HepG2 (cell line): ENCODE measurements around the gene BMP6. TPM values are rescaled to one million over a fixed set of nuclear protein-coding genes. Genes with fewer than 3 reads are reported as not detected.

Source experiments
- ATAC-seq: fragments of 200-7000 bp; cut with Tn5 transposase; 3 replicates; pipeline ENCODE4 v1.9.1; 2020; ENCODE audit warnings: mild to moderate bottlenecking, moderate library complexity
- BruUV-seq: library from RNA; stranded (reverse); fragments of 400-500 nt; replicated peaks from 2 replicates; lab custom pipeline; 2021; lab: Mats Ljungman, UMichigan
- CTCF ChIA-PET: fragments of 300-600 bp; formaldehyde crosslinking; extraction: SDS; loops from one replicate; lab custom pipeline; 2021; ENCODE audit warnings: low total read pairs, inconsistent platforms, low intra/inter-chr PET ratio; lab: Yijun Ruan, JAX
- POLR2A ChIA-PET: fragments of 350-600 bp; sonication (Branson Sonifier 250); formaldehyde crosslinking; loops from one replicate; lab custom pipeline; 2020; ENCODE audit warnings: antibody characterized with exemption, inconsistent platforms; lab: Yijun Ruan, JAX
- DNase-seq: peaks from one replicate; pipeline ENCODE4 v3.0.0-alpha.2; 2015; ENCODE audit warnings: low spot score
- FAIRE-seq: peaks from 3 replicates; lab custom pipeline; 2011; peaks lifted over from hg19 to GRCh38; lab: Jason Lieb, UNC
- H2AFZ ChIP-seq: one replicate; pipeline ENCODE4 v1.6.1; 2011; ENCODE audit warnings: low read length, inconsistent platforms
- H3K27ac ChIP-seq: fragments of 300-600 bp; 3 replicates; pipeline ENCODE4 v1.8.0; 2011; ENCODE audit warnings: mixed run types, mild to moderate bottlenecking, mixed read lengths, low read length, inconsistent platforms; ENCODE audit not compliant: insufficient read depth; ENCODE audit errors: extremely low read length
- H3K27me3 ChIP-seq, 2 experiments: fragments of 200-600 bp in 1 of 2; 2 replicates in 1 of 2; 3 replicates in 1 of 2; pipeline versions ENCODE4 v1.6.0 to v1.8.0; 2011; ENCODE audit warnings: low read length in 2 of 2, mild to moderate bottlenecking in 2 of 2, moderate library complexity in 2 of 2, inconsistent platforms in 1 of 2; ENCODE audit not compliant: insufficient read depth in 2 of 2, control insufficient read depth in 1 of 2
- H3K36me3 ChIP-seq, 2 experiments: fragments of 200-600 bp in 1 of 2; replicated peaks in 1 of 2; 2 replicates in 1 of 2; 3 replicates in 1 of 2; pipeline versions ENCODE4 v1.5.1 to v1.8.0; 2011; ENCODE audit warnings: low read length in 2 of 2, inconsistent platforms in 1 of 2; ENCODE audit not compliant: insufficient read depth in 2 of 2, control insufficient read depth in 1 of 2
- H3K4me1 ChIP-seq: 2 replicates; pipeline ENCODE4 v1.5.1; 2012; ENCODE audit warnings: low read length, inconsistent platforms; ENCODE audit not compliant: insufficient read depth
- H3K4me2 ChIP-seq: 2 replicates; pipeline ENCODE4 v1.6.0; 2011; ENCODE audit warnings: low read depth, low read length, inconsistent platforms
- H3K4me3 ChIP-seq, 3 experiments: fragments of 200-600 bp in 1 of 3; sonication (generic), shearing (Covaris generic) in 1 of 3; replicated peaks in 1 of 3; 2 replicates each; pipeline ENCODE4 v1.5.1; 2011 to 2016; ENCODE audit warnings: low read length in 3 of 3, inconsistent platforms in 2 of 3, low read depth in 2 of 3, mild to moderate bottlenecking in 2 of 3, control low read depth in 1 of 3, mixed read lengths in 1 of 3; ENCODE audit not compliant: insufficient read depth in 1 of 3
- H3K79me2 ChIP-seq: one replicate; pipeline ENCODE4 v1.6.1; 2011; ENCODE audit warnings: low read length, inconsistent platforms; ENCODE audit not compliant: insufficient read depth
- H3K9ac ChIP-seq: 2 replicates; pipeline ENCODE4 v1.6.0; 2011; ENCODE audit warnings: mild to moderate bottlenecking, low read depth, low read length, inconsistent platforms; ENCODE audit not compliant: insufficient read depth
- H3K9me3 ChIP-seq: 2 replicates; pipeline ENCODE4 v1.5.1; 2012; ENCODE audit warnings: mild to moderate bottlenecking, low read length
- H4K20me1 ChIP-seq: 2 replicates; pipeline ENCODE4 v1.6.0; 2011; ENCODE audit warnings: inconsistent platforms, mild to moderate bottlenecking, low read length, moderate library complexity; ENCODE audit not compliant: insufficient read depth
- GLI4 ChIP-seq: sonication (generic); formaldehyde crosslinking; IDR thresholded peaks from 2 replicates; pipeline ENCODE4 v1.5.1; 2020; ENCODE audit warnings: missing genetic modification reagents, mild to moderate bottlenecking, moderate library complexity, borderline replicate concordance
- HMG20B ChIP-seq: conservative IDR thresholded peaks from 2 replicates; pipeline ENCODE4 v1.6.1; 2016; ENCODE audit warnings: missing genetic modification reagents, missing compliant biosample characterization
- RBFOX2 ChIP-seq: fragments of 200-400 bp; formaldehyde crosslinking; IDR thresholded peaks from 2 replicates; pipeline ENCODE4 v1.6.1; 2017; ENCODE audit warnings: low read depth, mild to moderate bottlenecking, low read length
- SMAD3 ChIP-seq: sonication (generic); formaldehyde crosslinking; IDR thresholded peaks from 2 replicates; pipeline ENCODE4 v1.4.0; 2020; ENCODE audit warnings: missing genetic modification reagents
- ZNF34 ChIP-seq: sonication (generic); formaldehyde crosslinking; IDR thresholded peaks from 2 replicates; pipeline ENCODE4 v1.4.0; 2020; ENCODE audit warnings: mild to moderate bottlenecking, missing genetic modification reagents, borderline replicate concordance
- WGBS: methylation state at CpG from one replicate; pipeline ENCODE4 v1.1.6; 2017; ENCODE audit warnings: low lambda C conversion rate; 5-methylcytosine and 5-hydroxymethylcytosine counted together
- in situ Hi-C: cut with HindIII; loops from 2 replicates; pipeline ENCODE4 v1.10.0; 2017; ENCODE audit warnings: low pct_unique_long_range_greater_than_20kb; ENCODE audit not compliant: extremely low pct_ligation_motif_present
- intact Hi-C: fragments of 100-400 bp; cut with micrococcal nuclease; formaldehyde crosslinking; loops from one replicate; pipeline ENCODE4 v1.10.0; 2022; ENCODE audit not compliant: unreplicated experiment
- polyA plus RNA-seq, 8 experiments: library from polyadenylated mRNA; depleted of rRNA in 3 of 8; stranded (reverse) in 7 of 8; unstranded in 1 of 8; fragments of >200 nt; fragmentation: Illumina TruSeq in 4 of 8; extraction: Trizol in 4 of 8; gene quantifications; 2 replicates each; pipeline versions ENCODE4 v1.2.1 to v1.2.3, GENCODE V29; 2011 to 2016; ENCODE audit warnings: low read depth in 4 of 8, missing spikeins in 1 of 8, mixed read lengths in 1 of 8; ENCODE audit not compliant: insufficient read depth in 1 of 8
- total RNA-seq, 5 experiments: library from RNA; depleted of rRNA; stranded (reverse); fragments of >200 nt; fragmentation: Illumina TruSeq; extraction: Trizol; gene quantifications; 2 replicates each; pipeline ENCODE4 v1.2.3, GENCODE V29; 2016; ENCODE audit warnings: low read depth in 1 of 5
- TF ChIP-seq, protein P1 (sequence below): sonication (generic); formaldehyde crosslinking; IDR thresholded peaks from 2 replicates; pipeline ENCODE4 v1.5.1; 2020; ENCODE audit warnings: mild to moderate bottlenecking, missing genetic modification reagents, borderline replicate concordance
- TF ChIP-seq, protein P2 (sequence below): fragments of 450-650 bp; IDR thresholded peaks from 2 replicates; pipeline ENCODE4 v1.6.1; 2017
- TF ChIP-seq, protein P3 (sequence below): IDR thresholded peaks from 2 replicates; pipeline ENCODE4 v1.6.1; 2012; ENCODE audit warnings: inconsistent platforms
- TF ChIP-seq, protein P4 (sequence below): sonication (generic); formaldehyde crosslinking; IDR thresholded peaks from 2 replicates; pipeline ENCODE4 v1.5.1; 2020; ENCODE audit warnings: mild to moderate bottlenecking, missing genetic modification reagents, borderline replicate concordance
- TF ChIP-seq, protein P5 (sequence below): IDR thresholded peaks from 2 replicates; pipeline ENCODE4 v1.6.1; 2012; ENCODE audit warnings: low read length, improper control_type of control experiment
- TF ChIP-seq, protein P6 (sequence below): conservative IDR thresholded peaks from 2 replicates; pipeline ENCODE4 v1.6.1; 2018; ENCODE audit warnings: missing genetic modification reagents

BMP6 gene
- total and polyA plus RNA-seq, 2 of the 13 experiments (the other 11 are each of a cell fraction or from before 2014, with no cell fraction given), result 0.09 to 0.18 TPM

DNA sequence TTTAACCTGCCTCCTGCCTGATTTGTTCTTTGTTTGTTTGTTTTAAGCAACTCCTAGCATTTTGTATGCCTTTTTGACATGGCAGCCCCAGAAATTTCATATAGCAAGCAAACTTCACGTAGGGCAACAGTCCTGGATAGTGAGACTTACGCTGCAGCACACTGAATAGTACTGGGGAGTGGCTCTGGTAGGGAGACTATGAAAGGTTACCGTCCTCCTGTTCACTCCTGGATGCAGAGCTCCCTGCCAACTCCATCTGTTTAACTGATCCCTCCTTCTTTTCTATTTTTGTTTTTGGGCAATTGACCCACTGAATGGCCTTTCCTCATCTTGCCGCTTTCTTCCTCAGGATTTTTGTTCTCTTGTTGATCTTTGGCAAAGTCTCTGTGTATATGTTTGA is 44.5 kb upstream of the BMP6 start:
- in situ Hi-C loops, result no loop called here
- no peaks in the 10 kb centered on the region for H4K20me1 ChIP-seq
- H3K9ac ChIP-seq, result no peak overlapping the region
- no peaks in the 10 kb centered on the region for H3K36me3 ChIP-seq
- DNase-seq, result no peak
- no peak for FAIRE-seq
- no peak for ATAC-seq
- H3K4me3 ChIP-seq, result no peak overlapping the region
- no peak overlapping the region for H2AFZ ChIP-seq
- POLR2A ChIA-PET, result no interaction called here
- no peaks in the 10 kb centered on the region for H3K4me1 ChIP-seq
- H3K9me3 ChIP-seq, result no peaks in the 10 kb centered on the region
- H3K4me2 ChIP-seq, result no peak overlapping the region
- CTCF ChIA-PET, result no interaction called here
- no TSS peak for BruUV-seq
- H3K27me3 ChIP-seq, result peaks cover 1 to 30% of the 10 kb centered on the region in 2 experiments; a peak in 3 of 5 replicates
- 4% methylated on average over 4 of the region's 4 CpGs for WGBS
- no peak overlapping the region for H3K27ac ChIP-seq
- intact Hi-C loops, result no loop called here
- H3K79me2 ChIP-seq, result no peaks in the 10 kb centered on the region
- TF ChIP-seq, protein P1, sequence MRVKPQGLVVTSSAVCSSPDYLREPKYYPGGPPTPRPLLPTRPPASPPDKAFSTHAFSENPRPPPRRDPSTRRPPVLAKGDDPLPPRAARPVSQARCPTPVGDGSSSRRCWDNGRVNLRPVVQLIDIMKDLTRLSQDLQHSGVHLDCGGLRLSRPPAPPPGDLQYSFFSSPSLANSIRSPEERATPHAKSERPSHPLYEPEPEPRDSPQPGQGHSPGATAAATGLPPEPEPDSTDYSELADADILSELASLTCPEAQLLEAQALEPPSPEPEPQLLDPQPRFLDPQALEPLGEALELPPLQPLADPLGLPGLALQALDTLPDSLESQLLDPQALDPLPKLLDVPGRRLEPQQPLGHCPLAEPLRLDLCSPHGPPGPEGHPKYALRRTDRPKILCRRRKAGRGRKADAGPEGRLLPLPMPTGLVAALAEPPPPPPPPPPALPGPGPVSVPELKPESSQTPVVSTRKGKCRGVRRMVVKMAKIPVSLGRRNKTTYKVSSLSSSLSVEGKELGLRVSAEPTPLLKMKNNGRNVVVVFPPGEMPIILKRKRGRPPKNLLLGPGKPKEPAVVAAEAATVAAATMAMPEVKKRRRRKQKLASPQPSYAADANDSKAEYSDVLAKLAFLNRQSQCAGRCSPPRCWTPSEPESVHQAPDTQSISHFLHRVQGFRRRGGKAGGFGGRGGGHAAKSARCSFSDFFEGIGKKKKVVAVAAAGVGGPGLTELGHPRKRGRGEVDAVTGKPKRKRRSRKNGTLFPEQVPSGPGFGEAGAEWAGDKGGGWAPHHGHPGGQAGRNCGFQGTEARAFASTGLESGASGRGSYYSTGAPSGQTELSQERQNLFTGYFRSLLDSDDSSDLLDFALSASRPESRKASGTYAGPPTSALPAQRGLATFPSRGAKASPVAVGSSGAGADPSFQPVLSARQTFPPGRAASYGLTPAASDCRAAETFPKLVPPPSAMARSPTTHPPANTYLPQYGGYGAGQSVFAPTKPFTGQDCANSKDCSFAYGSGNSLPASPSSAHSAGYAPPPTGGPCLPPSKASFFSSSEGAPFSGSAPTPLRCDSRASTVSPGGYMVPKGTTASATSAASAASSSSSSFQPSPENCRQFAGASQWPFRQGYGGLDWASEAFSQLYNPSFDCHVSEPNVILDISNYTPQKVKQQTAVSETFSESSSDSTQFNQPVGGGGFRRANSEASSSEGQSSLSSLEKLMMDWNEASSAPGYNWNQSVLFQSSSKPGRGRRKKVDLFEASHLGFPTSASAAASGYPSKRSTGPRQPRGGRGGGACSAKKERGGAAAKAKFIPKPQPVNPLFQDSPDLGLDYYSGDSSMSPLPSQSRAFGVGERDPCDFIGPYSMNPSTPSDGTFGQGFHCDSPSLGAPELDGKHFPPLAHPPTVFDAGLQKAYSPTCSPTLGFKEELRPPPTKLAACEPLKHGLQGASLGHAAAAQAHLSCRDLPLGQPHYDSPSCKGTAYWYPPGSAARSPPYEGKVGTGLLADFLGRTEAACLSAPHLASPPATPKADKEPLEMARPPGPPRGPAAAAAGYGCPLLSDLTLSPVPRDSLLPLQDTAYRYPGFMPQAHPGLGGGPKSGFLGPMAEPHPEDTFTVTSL (CRISPR knock-in tag), result no peak
- TF ChIP-seq, protein P2, sequence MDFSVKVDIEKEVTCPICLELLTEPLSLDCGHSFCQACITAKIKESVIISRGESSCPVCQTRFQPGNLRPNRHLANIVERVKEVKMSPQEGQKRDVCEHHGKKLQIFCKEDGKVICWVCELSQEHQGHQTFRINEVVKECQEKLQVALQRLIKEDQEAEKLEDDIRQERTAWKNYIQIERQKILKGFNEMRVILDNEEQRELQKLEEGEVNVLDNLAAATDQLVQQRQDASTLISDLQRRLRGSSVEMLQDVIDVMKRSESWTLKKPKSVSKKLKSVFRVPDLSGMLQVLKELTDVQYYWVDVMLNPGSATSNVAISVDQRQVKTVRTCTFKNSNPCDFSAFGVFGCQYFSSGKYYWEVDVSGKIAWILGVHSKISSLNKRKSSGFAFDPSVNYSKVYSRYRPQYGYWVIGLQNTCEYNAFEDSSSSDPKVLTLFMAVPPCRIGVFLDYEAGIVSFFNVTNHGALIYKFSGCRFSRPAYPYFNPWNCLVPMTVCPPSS, result no peak
- TF ChIP-seq, protein P3, sequence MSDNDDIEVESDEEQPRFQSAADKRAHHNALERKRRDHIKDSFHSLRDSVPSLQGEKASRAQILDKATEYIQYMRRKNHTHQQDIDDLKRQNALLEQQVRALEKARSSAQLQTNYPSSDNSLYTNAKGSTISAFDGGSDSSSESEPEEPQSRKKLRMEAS, result no peak
- TF ChIP-seq, protein P4, sequence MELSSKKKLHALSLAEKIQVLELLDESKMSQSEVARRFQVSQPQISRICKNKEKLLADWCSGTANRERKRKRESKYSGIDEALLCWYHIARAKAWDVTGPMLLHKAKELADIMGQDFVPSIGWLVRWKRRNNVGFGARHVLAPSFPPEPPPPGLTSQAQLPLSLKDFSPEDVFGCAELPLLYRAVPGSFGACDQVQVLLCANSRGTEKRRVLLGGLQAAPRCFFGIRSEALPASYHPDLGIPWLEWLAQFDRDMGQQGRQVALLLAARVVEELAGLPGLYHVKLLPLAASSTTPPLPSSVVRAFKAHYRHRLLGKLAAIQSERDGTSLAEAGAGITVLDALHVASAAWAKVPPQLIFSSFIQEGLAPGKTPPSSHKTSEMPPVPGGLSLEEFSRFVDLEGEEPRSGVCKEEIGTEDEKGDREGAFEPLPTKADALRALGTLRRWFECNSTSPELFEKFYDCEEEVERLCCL (CRISPR knock-in tag), result no peak
- TF ChIP-seq GLI4 (CRISPR knock-in tag), result no peak
- no peak for TF ChIP-seq ZNF34 (CRISPR knock-in tag)
- no peak for TF ChIP-seq SMAD3 (CRISPR knock-in tag)
- TF ChIP-seq, protein P5, sequence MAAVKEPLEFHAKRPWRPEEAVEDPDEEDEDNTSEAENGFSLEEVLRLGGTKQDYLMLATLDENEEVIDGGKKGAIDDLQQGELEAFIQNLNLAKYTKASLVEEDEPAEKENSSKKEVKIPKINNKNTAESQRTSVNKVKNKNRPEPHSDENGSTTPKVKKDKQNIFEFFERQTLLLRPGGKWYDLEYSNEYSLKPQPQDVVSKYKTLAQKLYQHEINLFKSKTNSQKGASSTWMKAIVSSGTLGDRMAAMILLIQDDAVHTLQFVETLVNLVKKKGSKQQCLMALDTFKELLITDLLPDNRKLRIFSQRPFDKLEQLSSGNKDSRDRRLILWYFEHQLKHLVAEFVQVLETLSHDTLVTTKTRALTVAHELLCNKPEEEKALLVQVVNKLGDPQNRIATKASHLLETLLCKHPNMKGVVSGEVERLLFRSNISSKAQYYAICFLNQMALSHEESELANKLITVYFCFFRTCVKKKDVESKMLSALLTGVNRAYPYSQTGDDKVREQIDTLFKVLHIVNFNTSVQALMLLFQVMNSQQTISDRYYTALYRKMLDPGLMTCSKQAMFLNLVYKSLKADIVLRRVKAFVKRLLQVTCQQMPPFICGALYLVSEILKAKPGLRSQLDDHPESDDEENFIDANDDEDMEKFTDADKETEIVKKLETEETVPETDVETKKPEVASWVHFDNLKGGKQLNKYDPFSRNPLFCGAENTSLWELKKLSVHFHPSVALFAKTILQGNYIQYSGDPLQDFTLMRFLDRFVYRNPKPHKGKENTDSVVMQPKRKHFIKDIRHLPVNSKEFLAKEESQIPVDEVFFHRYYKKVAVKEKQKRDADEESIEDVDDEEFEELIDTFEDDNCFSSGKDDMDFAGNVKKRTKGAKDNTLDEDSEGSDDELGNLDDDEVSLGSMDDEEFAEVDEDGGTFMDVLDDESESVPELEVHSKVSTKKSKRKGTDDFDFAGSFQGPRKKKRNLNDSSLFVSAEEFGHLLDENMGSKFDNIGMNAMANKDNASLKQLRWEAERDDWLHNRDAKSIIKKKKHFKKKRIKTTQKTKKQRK, result no peak
- TF ChIP-seq HMG20B (CRISPR knock-in tag), result no peak
- TF ChIP-seq, protein P6, sequence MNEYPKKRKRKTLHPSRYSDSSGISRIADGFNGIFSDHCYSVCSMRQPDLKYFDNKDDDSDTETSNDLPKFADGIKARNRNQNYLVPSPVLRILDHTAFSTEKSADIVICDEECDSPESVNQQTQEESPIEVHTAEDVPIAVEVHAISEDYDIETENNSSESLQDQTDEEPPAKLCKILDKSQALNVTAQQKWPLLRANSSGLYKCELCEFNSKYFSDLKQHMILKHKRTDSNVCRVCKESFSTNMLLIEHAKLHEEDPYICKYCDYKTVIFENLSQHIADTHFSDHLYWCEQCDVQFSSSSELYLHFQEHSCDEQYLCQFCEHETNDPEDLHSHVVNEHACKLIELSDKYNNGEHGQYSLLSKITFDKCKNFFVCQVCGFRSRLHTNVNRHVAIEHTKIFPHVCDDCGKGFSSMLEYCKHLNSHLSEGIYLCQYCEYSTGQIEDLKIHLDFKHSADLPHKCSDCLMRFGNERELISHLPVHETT, result no peak
- no peak for TF ChIP-seq RBFOX2
